Peyer's patch (tissue), 4 donors: ENCODE measurements around the gene DPY19L2.

ENCODE experiments used
- POLR2A ChIP-seq, 2 donors: fragments of 450-650 bp; IDR thresholded peaks; one replicate each; pipeline ENCODE4 v1.5.1; 2017; ENCODE audit warnings: antibody characterized with exemption in 2 of 2, mild to moderate bottlenecking in 2 of 2, moderate library complexity in 2 of 2
- TF ChIP-seq, protein P1 (sequence below), 6 experiments: fragments of 450-650 bp in 4 of 6; fragments of 200-600 bp in 2 of 6; sonication (generic) in 1 of 6; IDR thresholded peaks; one replicate each; pipeline ENCODE4 v1.5.1; 2017 to 2019; ENCODE audit warnings: antibody characterized with exemption in 6 of 6, mild to moderate bottlenecking in 3 of 6, moderate library complexity in 1 of 6

GRCh38 chr12:63521706-63522105 is 146.6 kb downstream of the DPY19L2 start:
- TF ChIP-seq, protein P1, sequence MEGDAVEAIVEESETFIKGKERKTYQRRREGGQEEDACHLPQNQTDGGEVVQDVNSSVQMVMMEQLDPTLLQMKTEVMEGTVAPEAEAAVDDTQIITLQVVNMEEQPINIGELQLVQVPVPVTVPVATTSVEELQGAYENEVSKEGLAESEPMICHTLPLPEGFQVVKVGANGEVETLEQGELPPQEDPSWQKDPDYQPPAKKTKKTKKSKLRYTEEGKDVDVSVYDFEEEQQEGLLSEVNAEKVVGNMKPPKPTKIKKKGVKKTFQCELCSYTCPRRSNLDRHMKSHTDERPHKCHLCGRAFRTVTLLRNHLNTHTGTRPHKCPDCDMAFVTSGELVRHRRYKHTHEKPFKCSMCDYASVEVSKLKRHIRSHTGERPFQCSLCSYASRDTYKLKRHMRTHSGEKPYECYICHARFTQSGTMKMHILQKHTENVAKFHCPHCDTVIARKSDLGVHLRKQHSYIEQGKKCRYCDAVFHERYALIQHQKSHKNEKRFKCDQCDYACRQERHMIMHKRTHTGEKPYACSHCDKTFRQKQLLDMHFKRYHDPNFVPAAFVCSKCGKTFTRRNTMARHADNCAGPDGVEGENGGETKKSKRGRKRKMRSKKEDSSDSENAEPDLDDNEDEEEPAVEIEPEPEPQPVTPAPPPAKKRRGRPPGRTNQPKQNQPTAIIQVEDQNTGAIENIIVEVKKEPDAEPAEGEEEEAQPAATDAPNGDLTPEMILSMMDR (IDR thresholded peaks at IDR 0.05) = no peak
- TF ChIP-seq POLR2A (IDR thresholded peaks at IDR 0.05) = no peak
